Measurements from ENCODE around the gene CLDN10. TPM values are rescaled to one million over a fixed set of nuclear protein-coding genes. Genes with fewer than 3 reads are reported as not detected.

The CLDN10 gene
- polyA plus RNA-seq, 1 donor, result 89.3 TPM

GRCh38 chr13:95593462-95593861 is 40.9 kb downstream of the CLDN10 start:
- no peak for DNase-seq

DNA sequence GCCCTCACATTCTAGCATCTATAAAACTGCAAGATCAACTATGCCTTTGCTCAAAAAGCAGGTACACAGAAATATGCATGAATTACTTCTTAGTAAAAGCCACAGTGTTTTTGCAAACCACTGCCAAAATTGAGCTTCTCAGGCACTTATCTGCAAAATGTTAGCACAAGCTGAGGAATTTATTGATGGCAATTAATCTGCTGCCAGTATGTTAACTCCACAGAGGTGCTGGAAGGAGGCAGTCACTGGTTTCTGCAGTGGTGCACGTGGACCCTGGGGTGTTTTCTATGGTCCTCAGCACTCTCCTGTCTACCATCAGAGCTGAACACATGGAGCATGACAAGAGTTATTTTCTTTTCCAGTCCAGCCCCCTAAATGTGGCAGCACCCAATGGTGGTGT is 44.2 kb downstream of the CLDN10 start:
- DNase-seq, result no peak

- DNase-seq, result no peak
Measured at GRCh38 chr13:95601216-95601615, 48.7 kb downstream of the CLDN10 start.

DNA sequence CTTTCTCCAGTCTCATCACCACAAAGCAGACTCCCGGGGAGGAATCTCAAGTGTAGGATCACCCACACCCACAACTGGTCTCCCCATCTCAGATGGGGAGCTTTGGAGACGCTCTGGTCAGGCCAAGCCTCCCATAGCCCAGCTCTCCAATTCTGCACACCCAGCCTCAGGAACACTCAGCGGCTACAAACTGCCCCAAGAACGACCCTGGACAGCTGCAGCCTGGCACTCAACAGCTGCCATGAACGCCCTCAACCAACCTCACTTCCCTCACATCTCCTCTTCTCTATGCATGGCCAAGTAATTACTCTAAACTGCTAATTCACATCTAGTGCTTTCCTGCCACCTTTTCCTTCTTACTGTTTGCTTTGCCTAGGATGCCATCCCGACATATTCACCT is 49.4 kb downstream of the CLDN10 start:
- no peak for DNase-seq

- DNase-seq, result no peak
Measured at GRCh38 chr13:95603887-95604555, 51.5 kb downstream of the CLDN10 start.

DNA sequence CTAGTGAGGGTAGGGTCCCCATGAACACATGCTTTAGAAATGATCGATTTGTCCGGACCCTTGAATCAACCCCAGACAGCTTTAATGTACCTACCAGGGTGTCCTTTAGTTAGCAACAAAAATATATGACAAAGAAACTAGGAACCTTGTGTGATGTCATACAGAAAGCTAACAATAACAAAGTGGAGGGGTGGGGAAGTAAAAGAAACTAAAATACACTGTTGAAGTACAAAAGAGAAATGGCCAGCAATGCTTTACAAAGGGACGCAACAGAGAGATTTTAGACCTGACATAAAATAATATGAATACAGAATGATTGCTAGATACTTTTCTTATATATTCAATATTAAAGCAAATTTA is 52.0 kb downstream of the CLDN10 start:
- DNase-seq, result no peak

DNA sequence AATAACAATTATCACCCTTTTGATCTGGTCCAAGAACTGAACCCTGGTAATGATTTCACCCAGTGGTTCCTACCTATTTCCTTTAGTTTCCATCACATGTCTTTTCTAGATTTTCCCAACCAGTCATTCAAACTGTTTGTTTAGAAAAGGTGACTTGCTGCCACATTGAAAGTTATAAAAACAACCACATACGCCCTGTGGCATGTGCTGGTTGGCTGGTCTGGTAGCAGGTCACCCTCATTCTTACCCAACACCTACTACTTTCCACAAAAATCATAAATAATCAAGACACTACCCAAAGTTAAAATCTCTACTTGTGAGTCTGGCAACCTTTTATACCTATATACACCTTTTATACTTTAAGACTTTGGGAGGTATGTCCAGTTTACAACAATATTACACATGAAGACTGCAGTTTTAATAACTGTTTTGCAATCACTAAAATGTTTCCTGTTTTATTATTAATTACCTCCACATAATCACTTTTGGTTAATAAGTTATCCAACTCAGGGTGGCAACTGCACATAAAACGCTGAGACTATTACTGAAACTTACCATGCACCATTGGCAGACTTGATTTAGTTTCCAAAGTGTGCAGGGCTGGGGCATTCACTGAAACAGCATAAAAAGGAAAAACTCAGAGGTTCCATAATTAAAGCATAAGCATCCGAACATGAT is 53.1 kb downstream of the CLDN10 start:
- DNase-seq, result no peak

GRCh38 chr13:95607366-95607765 is 54.8 kb downstream of the CLDN10 start:
- DNase-seq, result no peak

DNA sequence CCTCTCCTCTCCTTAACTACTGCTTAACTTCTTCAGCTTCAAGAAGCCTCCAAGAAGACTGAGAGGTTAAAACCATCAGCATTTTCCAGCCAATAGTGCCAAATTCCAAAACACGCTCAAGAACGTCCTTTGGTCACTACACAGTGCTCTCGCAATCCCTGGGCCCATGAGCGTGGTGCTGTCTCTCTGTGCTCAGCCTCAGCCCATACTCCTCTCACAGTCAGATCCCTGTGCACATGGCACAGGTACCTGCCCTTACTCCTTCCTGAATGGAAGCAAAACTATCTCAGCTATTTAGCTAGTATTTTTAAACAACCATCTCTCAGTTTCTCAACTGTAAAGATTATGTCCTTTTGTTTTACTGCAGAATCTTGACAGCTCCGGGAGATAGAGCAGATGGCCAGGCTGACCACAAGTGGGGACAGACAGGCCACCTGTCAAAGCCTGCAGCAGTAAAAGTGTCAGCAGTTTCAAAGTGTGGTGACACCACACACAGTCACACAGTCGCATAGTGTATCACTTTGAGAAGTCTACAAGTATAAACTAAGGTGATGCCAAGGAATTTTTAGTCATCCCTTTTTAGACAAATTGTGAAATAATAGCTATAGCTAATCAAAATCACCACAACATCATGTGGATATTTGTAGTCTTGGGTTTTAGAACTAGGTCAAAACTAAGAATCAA is 56.3 kb downstream of the CLDN10 start:
- DNase-seq, result no peak

DNA sequence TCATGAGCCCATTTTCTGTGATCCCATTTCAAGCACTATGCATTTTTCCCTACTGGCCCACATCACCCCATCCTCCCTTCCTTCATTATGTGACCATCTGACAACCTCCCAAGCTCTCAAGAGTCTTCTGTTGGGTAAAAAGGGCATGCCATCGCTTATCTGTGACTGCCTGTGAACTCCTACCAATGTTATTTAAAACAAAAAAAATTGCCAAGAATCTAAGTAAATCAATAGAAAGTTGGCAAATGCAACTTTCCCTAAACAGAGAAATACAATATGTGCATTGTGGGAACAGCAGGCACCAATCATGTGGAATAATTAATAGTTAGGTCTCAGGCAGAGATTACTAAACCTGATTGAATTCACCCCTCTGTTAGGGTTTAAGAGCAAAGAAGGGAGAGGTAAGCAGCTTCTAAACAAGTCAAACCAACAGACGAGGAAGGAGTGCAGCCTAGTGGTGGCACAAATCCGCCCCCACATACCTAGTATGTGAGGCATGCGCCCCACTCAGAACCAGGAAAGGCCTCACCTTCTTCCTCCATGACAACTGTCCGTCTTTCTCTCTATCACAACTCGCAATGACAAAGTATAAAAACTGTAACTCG is 62.2 kb downstream of the CLDN10 start:
- no peak for DNase-seq

- no peak for DNase-seq
Measured at GRCh38 chr13:95615539-95615938, 63.0 kb downstream of the CLDN10 start.

DNA sequence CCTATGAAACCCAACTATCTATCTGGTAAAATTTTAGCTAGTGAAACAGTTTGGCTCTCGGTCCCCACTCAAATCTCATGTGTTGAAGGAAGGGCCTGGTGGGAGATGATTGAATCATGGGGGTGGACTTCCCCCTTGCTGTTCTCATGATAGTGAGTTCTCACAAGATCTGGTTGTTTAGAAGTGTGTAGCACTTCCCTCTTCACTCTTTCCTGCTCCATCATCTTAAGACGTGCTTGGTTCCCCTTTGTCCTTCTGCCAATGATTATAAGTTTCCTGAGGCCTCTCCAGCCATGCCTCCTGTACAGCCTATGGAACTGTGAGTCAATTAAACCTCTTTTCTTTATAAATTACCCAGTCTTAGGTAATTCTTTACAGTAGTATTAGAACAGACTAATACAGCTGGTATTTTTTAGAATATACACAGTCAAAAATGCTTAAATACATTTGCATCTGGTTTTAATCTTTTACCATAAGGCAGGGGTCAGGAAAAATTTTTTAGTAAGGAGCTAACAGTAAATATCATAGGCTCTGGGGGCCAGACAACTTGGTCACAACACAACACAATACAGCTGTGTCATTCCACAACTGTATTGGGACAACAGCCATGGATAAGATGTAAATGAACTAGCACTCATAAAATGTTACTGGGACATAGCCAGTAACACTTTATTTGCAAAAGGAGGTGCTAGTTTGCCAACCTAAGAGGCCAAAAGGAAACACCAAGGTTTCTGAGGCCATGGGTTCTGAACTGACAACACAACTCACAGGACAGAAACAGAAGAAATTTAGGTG is 67.7 kb downstream of the CLDN10 start:
- DNase-seq, result no peak

GRCh38 chr13:95620825-95621498 is 68.4 kb downstream of the CLDN10 start:
- DNase-seq, result no peak

DNA sequence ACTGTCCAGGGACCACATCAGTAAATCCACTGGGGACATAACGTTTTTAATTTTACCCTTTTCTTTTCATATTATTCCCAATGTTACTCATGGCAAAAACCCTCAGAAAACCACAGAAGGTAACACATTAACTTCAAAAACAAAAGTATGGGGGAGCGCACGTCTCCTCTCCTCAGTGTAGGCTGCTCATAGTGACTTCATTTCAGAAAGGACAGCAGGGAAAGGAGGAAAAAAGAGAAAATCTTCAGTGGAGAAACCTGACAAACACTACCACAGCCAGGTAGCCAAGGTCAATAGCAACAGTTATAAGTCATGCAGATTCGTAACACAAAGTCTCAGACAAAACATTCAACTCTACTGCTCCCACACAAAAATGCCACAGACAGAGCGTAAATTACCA is 70.6 kb downstream of the CLDN10 start:
- no peak for DNase-seq

DNA sequence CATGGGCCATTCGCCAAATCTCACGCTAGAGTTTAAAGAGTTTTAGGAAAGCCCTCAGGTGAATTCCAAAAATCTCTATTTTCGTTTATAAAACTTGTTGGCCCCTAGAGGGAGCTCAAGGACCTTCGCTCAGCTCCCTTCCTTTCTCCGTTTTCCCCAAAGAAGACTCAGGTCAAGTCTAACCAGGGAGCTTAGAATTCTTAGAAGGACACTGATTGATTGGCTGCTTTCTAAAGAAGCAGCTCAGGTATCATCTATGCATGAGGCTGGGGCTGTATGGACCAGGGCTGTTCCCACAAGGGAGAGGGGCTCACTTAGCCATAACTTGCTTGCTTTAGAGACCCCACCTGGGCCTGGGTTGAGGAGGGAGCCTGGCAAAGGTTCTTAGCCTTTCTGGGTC is 71.5 kb downstream of the CLDN10 start:
- DNase-seq, result peak; percentile 65

- DNase-seq, result no peak
Measured at GRCh38 chr13:95626768-95627167, 74.2 kb downstream of the CLDN10 start.

- DNase-seq, result no peak
Measured at GRCh38 chr13:95627590-95627989, 75.1 kb downstream of the CLDN10 start.

DNA sequence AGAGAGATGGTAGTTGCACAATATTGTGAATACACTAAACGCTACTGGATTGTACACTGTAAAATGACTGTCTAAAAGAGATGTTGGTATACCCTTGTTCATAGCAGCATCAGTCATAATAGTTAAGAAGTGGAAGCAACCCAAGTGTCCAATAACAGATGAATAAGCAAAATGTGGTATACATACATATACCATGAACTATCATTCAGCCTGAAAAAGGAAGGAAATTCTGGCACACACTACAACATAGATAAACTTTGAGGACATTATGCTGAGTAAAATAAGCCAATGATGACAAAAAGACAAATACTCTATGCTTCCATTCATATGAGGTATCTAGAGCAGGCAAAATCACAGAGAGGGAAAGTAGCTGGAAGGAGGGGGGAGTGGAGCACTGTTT is 76.0 kb downstream of the CLDN10 start:
- DNase-seq, result no peak

- DNase-seq, result no peak
Measured at GRCh38 chr13:95629071-95629470, 76.6 kb downstream of the CLDN10 start.
